ENCODE measurements around the gene PDE11A.
"Not testable (repeated sequence)": the region's sequence is repeated elsewhere in the genome, so short reads cannot be mapped to it uniquely, and the experiment has no call there.

The PDE11A gene

GRCh38 chr2:178074123-178075005 is 1.8 kb upstream of the PDE11A start:
- FAIRE-seq: no peak
- DNase-seq (ENCODE audit: low spot score): peak; percentile 19

GRCh38 chr2:178072000-178072382 is 586 bp downstream of the PDE11A start:
- DNase-seq (ENCODE audit: low spot score) (no peak), FAIRE-seq (no peak)

GRCh38 chr2:178070824-178071223 is 1.8 kb downstream of the PDE11A start:
- DNase-seq (ENCODE audit: low spot score) (no peak), FAIRE-seq (no peak)

GRCh38 chr2:178069551-178069950 is 3.0 kb downstream of the PDE11A start:
- no peak for FAIRE-seq
- no peak for DNase-seq (ENCODE audit: low spot score)

- FAIRE-seq (no peak), DNase-seq (ENCODE audit: low spot score) (no peak)
These were observed 3.6 kb downstream of the PDE11A start for GRCh38 chr2:178068823-178069454.

GRCh38 chr2:178066890-178067669 is 5.5 kb downstream of the PDE11A start:
- FAIRE-seq (no peak), DNase-seq (ENCODE audit: low spot score) (no peak)

GRCh38 chr2:178066324-178066723 is 6.3 kb downstream of the PDE11A start:
- no peak for DNase-seq (ENCODE audit: low spot score)
- no peak for FAIRE-seq

- no peak for DNase-seq (ENCODE audit: low spot score)
- no peak for FAIRE-seq
These were observed 12.9 kb downstream of the PDE11A start for GRCh38 chr2:178059681-178060080.

- no peak for FAIRE-seq
These were observed 13.5 kb downstream of the PDE11A start for GRCh38 chr2:178059111-178059510.

GRCh38 chr2:178057179-178057680 is 15.3 kb downstream of the PDE11A start:
- DNase-seq (ENCODE audit: low spot score) (no peak), FAIRE-seq (no peak)

More at GRCh38 chr2:178059111-178059510, 13.5 kb downstream of the PDE11A start:
- no peak for DNase-seq (ENCODE audit: low spot score)

GRCh38 chr2:178056345-178056744 is 16.2 kb downstream of the PDE11A start:
- DNase-seq (ENCODE audit: low spot score) (no peak), FAIRE-seq (no peak)

GRCh38 chr2:178051257-178051656 is 21.3 kb downstream of the PDE11A start:
- not testable (repeated sequence) for DNase-seq (ENCODE audit: low spot score); FAIRE-seq

- DNase-seq (ENCODE audit: low spot score) (no peak), FAIRE-seq (no peak)
These were observed 25.2 kb downstream of the PDE11A start for GRCh38 chr2:178047391-178047790.

GRCh38 chr2:178044836-178045235 is 27.7 kb downstream of the PDE11A start:
- FAIRE-seq (no peak), DNase-seq (ENCODE audit: low spot score) (no peak)

- no peak for DNase-seq (ENCODE audit: low spot score)
- no peak for FAIRE-seq
These were observed 29.3 kb downstream of the PDE11A start for GRCh38 chr2:178043266-178043665.

- not testable (repeated sequence) for DNase-seq (ENCODE audit: low spot score); FAIRE-seq
These were observed 39.0 kb downstream of the PDE11A start for GRCh38 chr2:178033583-178033982.

- no peak for DNase-seq (ENCODE audit: low spot score)
- FAIRE-seq: no peak
These were observed 43.2 kb downstream of the PDE11A start for GRCh38 chr2:178029342-178029741.

GRCh38 chr2:178025551-178026185 is 46.9 kb downstream of the PDE11A start:
- DNase-seq (ENCODE audit: low spot score) (no peak), FAIRE-seq (no peak)

GRCh38 chr2:178018141-178018540 is 54.4 kb downstream of the PDE11A start:
- no peak for DNase-seq (ENCODE audit: low spot score)
- no peak for FAIRE-seq

GRCh38 chr2:178016612-178017011 is 56.0 kb downstream of the PDE11A start:
- FAIRE-seq: no peak
- DNase-seq (ENCODE audit: low spot score): no peak

GRCh38 chr2:178012639-178013038 is 59.9 kb downstream of the PDE11A start:
- no peak for DNase-seq (ENCODE audit: low spot score)
- no peak for FAIRE-seq
